Activated naive CD4-positive, alpha-beta T cell treated with anti-CD3 and anti-CD28 coated beads, Interleukin-2, amount 50 U/mL, for 72 hours (primary cell): Measurements from ENCODE around the gene CLEC4M. TPM values are rescaled to one million over a fixed set of nuclear protein-coding genes. Genes with fewer than 3 reads are reported as not detected.

ENCODE experiments used
- ATAC-seq, 2 donors: fragments of 150-1000 bp; cut with Tn5 transposase; 2 replicates each; pipeline ENCODE4 v1.10.0; 2021; ENCODE audit warnings: mild to moderate bottlenecking in 2 of 2, moderate library complexity in 2 of 2
- DNase-seq, 2 donors: peaks; one replicate each; pipeline ENCODE4 v3.0.0; 2021 to 2022; ENCODE audit warnings: low spot score in 2 of 2
- H3K27ac Mint-ChIP-seq, 2 donors: one replicate each; pipeline ENCODE4 v1.8.0; 2022; ENCODE audit warnings: mild to moderate bottlenecking in 2 of 2, mixed read lengths in 2 of 2
- H3K36me3 Mint-ChIP-seq, 2 donors: one replicate each; pipeline ENCODE4 v1.8.0; 2022; ENCODE audit warnings: mixed read lengths in 2 of 2
- H3K9me3 Mint-ChIP-seq, 2 donors: one replicate each; pipeline ENCODE4 v1.8.0; 2022; ENCODE audit warnings: mixed read lengths in 2 of 2
- total RNA-seq, 2 donors: library from RNA; stranded (reverse); gene quantifications; one replicate each; pipeline ENCODE4 v1.2.3, GENCODE V29; 2022

The CLEC4M gene
- total RNA-seq, result not detected

GRCh38 chr19:7762719-7763293 lies at the start of gene CLEC4M:
Gene CLEC4M (plus strand): TSS chr19:7763243. CDS start chr19:7763267, 24 bp downstream.
- Mint-ChIP-seq H3K9me3 (peaks cover 17 to 19% of the 10 kb centered on the region in 2 donors), H3K27ac (no peak within 1 kb of the TSS)
- no peak for ATAC-seq

GRCh38 chr19:7715671-7716070 lies 47.4 kb upstream of the CLEC4M start:
- Mint-ChIP-seq H3K9me3 (no peaks in the 10 kb centered on the region), H3K36me3 (peaks cover 0 to 6% of the 10 kb centered on the region in 2 donors), H3K27ac (no peak overlapping the region)
- ATAC-seq, result no peak
- DNase-seq, result no peak

More at GRCh38 chr19:7762719-7763293, at the start of gene CLEC4M:
- peaks cover 21 to 22% of the 10 kb centered on the region in 2 donors for H3K36me3 Mint-ChIP-seq
- no peak for DNase-seq

- no peak for ATAC-seq
- no peak for DNase-seq
- H3K27ac Mint-ChIP-seq, result no peak overlapping the region
- peaks cover 0 to 6% of the 10 kb centered on the region in 2 donors for H3K36me3 Mint-ChIP-seq
- no peaks in the 10 kb centered on the region for H3K9me3 Mint-ChIP-seq
Measured at GRCh38 chr19:7716762-7717161, 46.3 kb upstream of the CLEC4M start.

GRCh38 chr19:7718668-7719067 lies 44.4 kb upstream of the CLEC4M start:
- no peak for DNase-seq
- ATAC-seq, result no peak
- H3K9me3 Mint-ChIP-seq, result no peaks in the 10 kb centered on the region
- no peak overlapping the region for H3K27ac Mint-ChIP-seq
- peaks cover 0 to 6% of the 10 kb centered on the region in 2 donors for H3K36me3 Mint-ChIP-seq

GRCh38 chr19:7720351-7720750 lies 42.7 kb upstream of the CLEC4M start:
- no peak for DNase-seq
- no peak for ATAC-seq

GRCh38 chr19:7722231-7722651 lies 40.8 kb upstream of the CLEC4M start:
- H3K36me3 Mint-ChIP-seq, result peaks cover 0 to under 1% of the 10 kb centered on the region in 2 donors
- H3K27ac Mint-ChIP-seq, result no peak overlapping the region
- H3K9me3 Mint-ChIP-seq, result no peaks in the 10 kb centered on the region

More at GRCh38 chr19:7720351-7720750, 42.7 kb upstream of the CLEC4M start:
- Mint-ChIP-seq H3K9me3 (no peaks in the 10 kb centered on the region), H3K27ac (no peak overlapping the region), H3K36me3 (peaks cover 0 to 6% of the 10 kb centered on the region in 2 donors)

GRCh38 chr19:7725791-7726190 lies 37.3 kb upstream of the CLEC4M start:
- Mint-ChIP-seq H3K27ac (no peak overlapping the region), H3K9me3 (no peaks in the 10 kb centered on the region), H3K36me3 (peaks cover 0 to 5% of the 10 kb centered on the region in 2 donors)
- ATAC-seq (no peak), DNase-seq (no peak)

More at GRCh38 chr19:7722231-7722651, 40.8 kb upstream of the CLEC4M start:
- ATAC-seq (no peak), DNase-seq (no peak)

GRCh38 chr19:7729211-7729610 lies 33.8 kb upstream of the CLEC4M start:
- DNase-seq, result no peak
- no peak for ATAC-seq
- H3K27ac Mint-ChIP-seq, result no peak overlapping the region
- H3K36me3 Mint-ChIP-seq, result peaks cover 0 to 5% of the 10 kb centered on the region in 2 donors
- no peaks in the 10 kb centered on the region for H3K9me3 Mint-ChIP-seq

GRCh38 chr19:7729831-7730285 lies 33.2 kb upstream of the CLEC4M start:
- Mint-ChIP-seq H3K27ac (no peak overlapping the region), H3K9me3 (no peaks in the 10 kb centered on the region), H3K36me3 (peaks cover 0 to 5% of the 10 kb centered on the region in 2 donors)
- DNase-seq, result no peak
- no peak for ATAC-seq

GRCh38 chr19:7730286-7731217 lies 32.5 kb upstream of the CLEC4M start:
- no peak for DNase-seq
- no peak overlapping the region for H3K27ac Mint-ChIP-seq
- no peak for ATAC-seq
- no peaks in the 10 kb centered on the region for H3K9me3 Mint-ChIP-seq
- H3K36me3 Mint-ChIP-seq, result peaks cover 0 to 5% of the 10 kb centered on the region in 2 donors

GRCh38 chr19:7731218-7731595 lies 31.8 kb upstream of the CLEC4M start:
- no peaks in the 10 kb centered on the region for H3K9me3 Mint-ChIP-seq
- H3K36me3 Mint-ChIP-seq, result peaks cover 0 to 5% of the 10 kb centered on the region in 2 donors
- H3K27ac Mint-ChIP-seq, result no peak overlapping the region
- ATAC-seq (no peak), DNase-seq (no peak)

GRCh38 chr19:7731615-7732014 lies 31.4 kb upstream of the CLEC4M start:
- no peak overlapping the region for H3K27ac Mint-ChIP-seq
- H3K9me3 Mint-ChIP-seq, result no peaks in the 10 kb centered on the region
- peaks cover 0 to 5% of the 10 kb centered on the region in 2 donors for H3K36me3 Mint-ChIP-seq
- ATAC-seq, result no peak
- no peak for DNase-seq

- peaks cover 0 to 5% of the 10 kb centered on the region in 2 donors for H3K36me3 Mint-ChIP-seq
- ATAC-seq (no peak), DNase-seq (no peak)
- H3K9me3 Mint-ChIP-seq, result no peaks in the 10 kb centered on the region
- H3K27ac Mint-ChIP-seq, result no peak within 1 kb of the TSS
Measured at GRCh38 chr19:7732045-7732444, 31.0 kb upstream of the CLEC4M start, which contains the start of gene CLEC4G. Gene CLEC4G (minus strand): TSS chr19:7732110. CDS start chr19:7732102, 8 bp downstream.

GRCh38 chr19:7733376-7733775 lies 29.7 kb upstream of the CLEC4M start:
- DNase-seq, result no peak
- Mint-ChIP-seq H3K9me3 (no peaks in the 10 kb centered on the region), H3K27ac (no peak overlapping the region), H3K36me3 (no peaks in the 10 kb centered on the region)
- no peak for ATAC-seq

GRCh38 chr19:7734220-7735203 lies 28.5 kb upstream of the CLEC4M start:
- DNase-seq (no peak), ATAC-seq (no peak)
- Mint-ChIP-seq H3K9me3 (no peaks in the 10 kb centered on the region), H3K27ac (no peak overlapping the region), H3K36me3 (no peaks in the 10 kb centered on the region)

GRCh38 chr19:7736148-7736547 lies 26.9 kb upstream of the CLEC4M start:
- DNase-seq, result no peak
- no peak for ATAC-seq
- H3K9me3 Mint-ChIP-seq, result no peaks in the 10 kb centered on the region
- no peaks in the 10 kb centered on the region for H3K36me3 Mint-ChIP-seq
- no peak overlapping the region for H3K27ac Mint-ChIP-seq
